ENCODE results near the gene CADPS2.
"Not testable (repeated sequence)": the region's sequence is repeated elsewhere in the genome, so short reads cannot be mapped to it uniquely, and the experiment has no call there.

Gene CADPS2

DNA sequence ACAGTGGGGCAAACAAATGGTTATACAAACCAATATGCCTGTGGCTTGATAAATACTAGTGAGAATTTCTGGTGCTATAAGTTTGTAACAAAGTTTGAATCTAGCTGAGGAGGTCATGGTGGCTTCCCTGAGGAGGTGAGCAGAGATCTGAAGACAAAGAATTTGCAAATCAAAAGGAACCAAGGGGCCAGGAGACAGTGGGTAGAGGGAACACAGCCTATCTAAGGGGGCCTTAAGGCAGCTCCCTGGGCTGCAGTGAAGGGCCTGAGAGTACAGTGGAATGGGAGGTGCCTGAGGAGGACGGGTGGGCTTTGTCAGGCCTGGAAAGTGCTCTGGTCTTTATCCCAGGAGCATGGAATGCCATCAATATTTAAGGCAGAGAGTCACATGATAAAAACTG, 209.1 kb downstream of the CADPS2 start:
- in situ Hi-C loops (cut with MboI; ENCODE audit: low sequenced_read_pairs) = no loop called here

DNA sequence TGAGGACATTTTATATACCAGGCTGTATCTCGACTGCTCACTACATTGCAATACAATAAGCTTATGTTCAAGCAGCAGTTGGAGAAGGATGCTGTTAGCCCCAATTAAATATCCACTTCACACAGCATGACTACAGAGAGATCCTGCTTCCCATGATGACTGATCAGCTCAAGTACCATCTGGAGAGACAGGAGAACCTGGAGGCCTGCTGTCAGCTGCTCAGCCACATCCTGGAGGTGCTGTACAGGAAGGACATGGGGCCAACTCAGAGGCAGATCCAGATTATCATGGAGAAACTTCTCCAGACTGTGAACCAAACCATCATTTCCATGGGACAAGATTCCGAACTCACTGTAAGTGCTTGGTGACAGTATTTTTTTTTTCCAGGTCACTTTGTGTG, 209.8 kb downstream of the CADPS2 start:
- in situ Hi-C loops (cut with MboI; ENCODE audit: low sequenced_read_pairs) = no loop called here

DNA sequence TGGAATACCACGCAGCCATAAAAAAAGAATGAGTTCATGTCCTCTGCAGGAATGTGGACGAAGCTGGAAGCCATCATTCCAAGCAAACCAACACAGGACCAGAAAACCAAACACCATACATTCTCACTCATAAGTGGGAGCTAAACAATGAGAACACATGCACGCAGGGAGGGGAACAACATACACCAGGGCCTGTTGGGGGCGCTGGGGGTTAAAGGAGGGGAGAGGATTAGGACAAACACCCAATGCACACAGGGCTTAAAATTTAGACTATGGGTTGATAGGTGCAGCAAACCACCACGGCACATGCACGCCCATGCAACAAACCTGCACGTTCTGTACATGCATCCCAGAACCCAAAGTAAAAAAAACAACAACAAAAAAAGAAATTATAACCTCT, 210.6 kb downstream of the CADPS2 start:
- in situ Hi-C loops (cut with MboI; ENCODE audit: low sequenced_read_pairs) = no loop called here

DNA sequence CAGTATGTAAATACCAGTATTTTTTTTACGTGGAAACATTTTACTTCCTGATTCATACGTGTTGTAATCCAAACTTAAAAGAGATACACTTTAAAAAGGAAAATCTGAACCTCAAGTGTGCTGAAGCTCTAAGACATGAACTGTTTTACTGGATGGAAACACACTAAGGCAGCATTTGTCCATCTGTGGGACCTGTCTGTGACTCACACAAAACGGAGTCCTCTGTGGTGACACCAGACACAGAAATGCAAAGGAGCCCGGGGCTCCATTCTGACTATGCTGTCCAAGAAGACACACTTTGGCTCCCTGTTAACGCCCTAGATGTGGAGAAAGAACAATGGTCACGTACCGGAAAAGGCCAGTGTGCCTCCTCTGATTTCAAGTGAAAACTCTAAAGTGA, 211.2 kb downstream of the CADPS2 start:
- in situ Hi-C loops (cut with MboI; ENCODE audit: low sequenced_read_pairs) = no loop called here

DNA sequence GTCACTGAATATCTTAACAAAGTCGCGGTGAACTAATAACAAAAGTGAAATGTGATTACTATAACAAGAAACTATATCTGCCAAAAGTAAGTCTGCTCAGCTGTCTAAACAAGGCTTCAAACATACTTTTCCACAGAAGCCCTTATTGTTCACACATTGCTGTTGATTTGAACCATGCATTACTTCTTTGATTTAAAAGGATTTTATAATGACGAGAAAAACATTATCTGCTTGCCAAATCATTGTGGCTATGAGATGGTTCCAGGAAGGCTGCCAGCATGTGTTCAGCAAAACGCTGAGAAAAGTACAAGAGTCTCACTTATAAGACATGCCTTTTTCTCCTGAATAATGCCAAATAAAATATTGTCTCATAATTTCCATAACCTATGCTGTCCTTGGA, 211.8 kb downstream of the CADPS2 start:
- in situ Hi-C loops (cut with MboI; ENCODE audit: low sequenced_read_pairs) = no loop called here

DNA sequence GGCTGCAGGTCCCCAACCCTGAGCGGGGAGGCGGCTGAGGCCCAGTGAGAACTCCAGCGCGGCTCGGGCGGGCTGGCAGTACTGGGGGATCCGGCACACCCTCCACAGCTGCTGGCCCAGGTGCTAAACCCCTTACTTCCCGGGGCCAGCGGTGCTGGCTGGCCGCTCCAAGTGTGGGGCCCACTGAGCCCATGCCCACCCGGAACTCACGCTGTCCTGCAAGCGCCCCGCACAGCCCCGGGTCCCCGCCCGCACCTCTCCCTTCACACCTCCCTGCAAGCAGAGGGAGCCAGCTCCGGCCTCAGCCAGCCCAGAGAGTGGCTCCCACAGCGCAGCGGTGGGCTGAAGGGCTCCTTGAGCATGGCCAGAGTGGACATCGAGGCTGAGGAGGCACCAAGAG, 212.3 kb downstream of the CADPS2 start:
- in situ Hi-C loops (cut with MboI; ENCODE audit: low sequenced_read_pairs) = no loop called here

DNA sequence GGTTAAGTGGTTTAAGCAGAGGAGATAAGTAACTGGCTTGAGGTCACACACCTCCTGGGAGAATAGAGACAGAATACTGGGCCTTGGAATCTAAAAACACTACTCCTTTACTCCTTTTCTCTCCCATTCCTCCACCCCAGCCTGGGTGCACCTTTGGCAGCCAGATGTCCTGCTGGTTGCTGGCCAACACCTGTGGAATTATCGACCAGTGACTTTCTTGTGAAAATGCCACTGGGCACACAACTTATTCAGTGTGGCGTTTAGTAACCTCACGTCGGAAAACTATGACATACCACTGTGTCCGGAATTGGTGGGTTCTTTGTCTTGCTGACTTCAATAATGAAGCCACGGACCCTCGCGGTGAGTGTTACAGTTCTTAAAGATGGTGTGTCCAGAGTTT, 213.7 kb downstream of the CADPS2 start:
- in situ Hi-C loops (cut with MboI; ENCODE audit: low sequenced_read_pairs) = no loop called here

DNA sequence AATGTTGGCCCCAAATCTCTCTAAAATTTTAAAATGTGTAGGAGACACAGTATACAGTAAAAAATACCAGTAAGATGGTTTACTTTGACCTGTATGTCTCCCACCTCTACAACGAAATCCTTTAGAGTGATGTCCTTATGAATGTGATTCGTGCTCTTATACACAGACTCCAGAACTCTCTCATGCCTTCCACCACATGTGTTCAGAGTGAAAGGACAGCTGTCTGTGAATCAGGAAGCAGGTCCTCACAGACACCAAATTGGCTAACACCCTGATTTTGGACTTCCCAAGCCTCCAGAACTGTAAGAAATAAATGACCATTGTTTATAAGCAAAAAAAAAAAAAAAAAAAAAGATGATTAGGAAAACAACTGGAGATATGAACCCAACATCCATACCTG, 222.5 kb downstream of the CADPS2 start:
- in situ Hi-C loops (cut with MboI; ENCODE audit: low sequenced_read_pairs) = no loop called here

DNA sequence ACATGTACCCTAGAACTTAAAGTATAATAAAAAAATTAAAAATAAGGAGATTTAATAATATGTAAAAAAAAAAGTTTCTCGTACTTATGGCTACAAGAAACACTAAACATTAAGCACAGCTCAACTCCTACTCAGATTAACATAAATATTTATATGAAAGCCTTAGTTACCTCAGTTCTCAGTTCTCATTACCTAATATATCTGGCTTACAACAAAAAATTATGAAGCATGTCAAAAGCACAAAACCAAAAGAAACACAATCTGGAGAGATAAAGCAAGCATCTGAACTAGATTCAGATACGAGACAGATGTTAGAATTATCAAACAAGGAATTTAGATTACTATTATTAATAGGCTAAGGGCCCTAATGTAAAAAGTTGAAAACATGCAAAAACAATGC, 227.4 kb downstream of the CADPS2 start:
- in situ Hi-C loops (cut with MboI; ENCODE audit: low sequenced_read_pairs) = no loop called here

DNA sequence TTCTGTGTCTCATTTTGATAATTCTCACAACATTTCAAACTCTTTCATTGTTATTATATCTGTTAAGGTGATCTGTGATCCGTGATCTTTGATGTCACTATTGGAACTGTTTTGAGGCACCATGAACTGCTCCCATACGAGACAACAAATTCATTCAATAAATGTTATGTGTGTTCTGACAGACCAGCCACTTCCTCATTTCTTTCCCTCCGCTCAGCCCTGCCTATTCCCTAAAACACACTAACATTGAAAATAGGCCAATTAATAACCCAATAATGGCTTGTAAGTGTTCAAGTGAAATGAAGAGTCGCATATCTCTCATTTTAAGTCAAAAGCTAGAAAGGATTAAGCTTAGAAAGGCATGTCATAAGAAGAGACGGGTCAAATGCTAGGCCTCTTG, 232.6 kb downstream of the CADPS2 start:
- in situ Hi-C loops (cut with MboI; ENCODE audit: low sequenced_read_pairs) = no loop called here

DNA sequence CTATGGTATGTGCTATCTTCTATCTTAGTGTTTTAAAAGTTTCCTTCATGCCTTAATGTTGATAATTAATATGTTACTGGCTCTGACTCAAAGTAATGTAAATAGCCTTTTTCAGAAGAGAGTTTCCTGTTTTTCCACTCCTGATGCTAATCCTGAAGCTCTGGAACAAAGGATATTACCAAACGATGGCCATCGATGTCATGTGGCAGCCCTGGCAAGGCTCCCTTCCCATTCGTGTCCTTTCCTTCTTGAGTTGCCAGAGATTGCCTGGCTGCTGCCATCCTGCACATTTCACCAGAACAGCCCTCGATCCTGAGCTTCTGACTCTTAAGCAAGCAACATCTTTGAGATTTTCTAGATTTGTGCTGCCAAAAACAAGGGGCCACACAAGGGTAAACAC, 233.4 kb downstream of the CADPS2 start:
- in situ Hi-C loops (cut with MboI; ENCODE audit: low sequenced_read_pairs) = no loop called here

DNA sequence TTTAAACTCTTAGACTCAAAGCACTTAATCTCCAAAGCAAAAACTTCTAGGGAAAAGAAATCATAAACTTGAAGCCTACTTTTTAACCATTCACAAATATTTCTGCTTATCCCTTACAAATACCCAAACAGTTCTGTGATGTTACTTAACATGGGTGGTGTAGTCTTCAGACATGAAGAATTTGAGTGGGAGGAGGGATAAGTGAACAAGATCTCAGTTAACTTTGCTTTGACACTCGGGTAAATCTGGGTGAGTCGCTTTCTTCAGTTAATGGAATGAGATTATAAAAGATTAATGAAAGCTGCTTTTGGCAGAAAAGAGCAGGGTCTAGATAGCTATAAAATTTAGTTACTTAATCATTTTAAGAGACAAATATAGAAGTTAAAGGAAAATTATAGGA, 234.8 kb downstream of the CADPS2 start:
- in situ Hi-C loops (cut with MboI; ENCODE audit: low sequenced_read_pairs) = no loop called here

DNA sequence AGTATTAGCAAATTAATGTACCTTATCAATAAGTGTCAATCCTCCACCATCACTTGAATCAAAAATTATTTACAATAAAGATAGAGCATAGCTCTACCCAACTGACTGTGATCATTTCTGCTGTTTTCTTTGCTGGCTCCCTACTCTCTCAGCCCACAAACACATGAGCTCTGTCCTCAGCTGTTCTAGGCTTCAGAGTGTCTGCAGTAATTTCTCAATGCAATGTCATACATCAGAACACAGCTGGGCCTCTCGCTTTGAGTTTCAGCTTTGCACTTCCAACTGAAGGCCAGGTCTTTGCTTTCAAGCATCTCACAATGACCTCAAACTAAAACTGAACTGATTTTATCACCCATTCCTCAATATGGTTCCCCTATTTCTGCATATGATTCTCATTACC, 243.0 kb downstream of the CADPS2 start:
- in situ Hi-C loops (cut with MboI; ENCODE audit: low sequenced_read_pairs) = no loop called here

DNA sequence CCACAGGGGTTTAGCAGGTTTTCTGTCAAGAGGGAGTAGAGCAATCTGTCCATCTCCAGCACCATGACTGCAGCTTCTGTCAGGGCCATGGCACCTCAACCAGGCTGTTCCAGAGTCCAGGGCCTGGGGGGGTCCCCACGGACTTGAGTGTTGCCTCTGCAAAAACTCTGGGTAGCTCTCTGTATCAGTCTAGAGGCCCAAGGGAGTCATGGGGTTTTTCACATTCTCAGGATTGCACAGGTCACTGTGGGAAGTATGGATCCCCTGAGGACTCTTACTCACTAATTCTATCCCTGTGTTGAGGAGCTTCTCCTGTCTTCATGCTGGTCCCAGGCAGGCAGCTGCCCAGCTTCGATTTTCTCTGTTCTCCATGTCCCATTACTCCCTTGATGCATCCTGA, 247.8 kb downstream of the CADPS2 start:
- in situ Hi-C loops (cut with MboI; ENCODE audit: low sequenced_read_pairs) = no loop called here

DNA sequence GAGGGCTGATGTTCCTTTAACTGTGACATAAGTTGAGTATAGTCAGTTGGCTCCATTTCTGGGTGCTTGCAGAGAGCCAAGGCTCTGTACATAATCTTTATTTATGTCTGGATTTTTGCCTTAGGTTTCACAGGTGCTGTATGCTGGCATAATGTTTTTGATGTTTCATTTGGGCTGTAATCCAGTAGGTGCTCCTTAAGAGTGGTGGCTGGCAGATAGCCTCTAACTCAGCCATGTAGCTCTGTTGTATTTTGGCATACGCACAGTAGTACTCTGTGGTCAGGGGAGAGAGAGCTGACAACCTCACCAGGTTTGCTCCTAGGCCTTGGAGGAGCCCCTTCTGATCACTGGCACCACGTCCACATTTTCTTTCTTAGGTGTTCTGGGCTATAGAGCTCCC, 248.5 kb downstream of the CADPS2 start:
- in situ Hi-C loops (cut with MboI; ENCODE audit: low sequenced_read_pairs) = no loop called here

DNA sequence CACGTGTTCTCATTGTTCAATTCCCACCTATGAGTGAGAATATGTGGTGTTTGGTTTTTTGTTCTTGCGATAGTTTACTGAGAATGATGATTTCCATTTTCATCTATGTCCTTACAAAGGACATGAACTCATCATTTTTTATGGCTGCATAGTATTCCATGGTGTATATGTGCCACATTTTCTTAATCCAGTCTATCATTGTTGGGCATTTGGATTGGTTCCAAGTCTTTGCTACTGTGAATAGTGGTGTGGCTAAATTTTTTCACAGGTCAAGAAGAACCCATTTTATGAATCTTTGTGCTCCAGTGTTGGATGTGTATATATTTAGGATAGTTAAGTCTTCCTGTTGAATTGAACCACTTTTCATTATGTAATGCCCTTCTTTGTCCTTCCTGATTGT, 250.8 kb downstream of the CADPS2 start:
- in situ Hi-C loops (cut with MboI; ENCODE audit: low sequenced_read_pairs) = not testable (repeated sequence)

DNA sequence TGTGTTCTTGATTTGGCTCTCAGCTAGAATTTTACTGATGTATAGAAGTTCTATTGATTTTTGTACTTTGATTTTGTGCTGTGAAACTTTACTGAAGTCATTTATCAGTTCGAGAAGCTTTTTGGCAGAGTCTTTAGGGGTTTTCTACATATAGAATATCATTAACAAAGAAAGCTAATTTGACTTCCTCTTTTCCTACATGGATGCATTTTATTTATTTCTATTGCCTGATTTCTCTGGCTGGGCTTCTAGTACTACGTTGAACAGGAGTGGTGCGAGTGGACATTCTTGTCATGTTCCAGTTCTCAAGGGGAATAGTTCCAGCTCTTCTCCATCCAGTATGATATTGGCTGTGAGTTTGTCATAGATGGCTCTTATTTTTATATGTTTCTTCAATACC, 252.8 kb downstream of the CADPS2 start:
- in situ Hi-C loops (cut with MboI; ENCODE audit: low sequenced_read_pairs) = no loop called here

DNA sequence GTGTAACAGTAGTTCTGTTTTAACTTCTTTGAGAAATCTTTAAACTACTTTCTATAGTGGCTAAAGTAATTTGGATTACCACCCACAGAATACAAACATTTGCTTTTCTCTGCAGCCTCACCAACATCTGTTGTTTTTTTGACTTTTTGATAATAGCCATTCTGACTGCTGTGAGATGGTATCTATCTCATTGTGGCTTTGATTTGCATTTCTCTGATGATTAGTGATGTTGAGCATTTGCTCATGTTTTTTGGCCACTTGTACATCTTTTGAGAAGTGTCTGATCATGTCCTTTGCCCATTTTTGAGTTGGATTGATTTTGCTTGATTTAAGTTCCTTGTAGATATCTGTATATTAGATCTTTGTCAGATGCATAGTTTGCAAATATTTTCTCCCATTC, 254.0 kb downstream of the CADPS2 start:
- in situ Hi-C loops (cut with MboI; ENCODE audit: low sequenced_read_pairs) = no loop called here

DNA sequence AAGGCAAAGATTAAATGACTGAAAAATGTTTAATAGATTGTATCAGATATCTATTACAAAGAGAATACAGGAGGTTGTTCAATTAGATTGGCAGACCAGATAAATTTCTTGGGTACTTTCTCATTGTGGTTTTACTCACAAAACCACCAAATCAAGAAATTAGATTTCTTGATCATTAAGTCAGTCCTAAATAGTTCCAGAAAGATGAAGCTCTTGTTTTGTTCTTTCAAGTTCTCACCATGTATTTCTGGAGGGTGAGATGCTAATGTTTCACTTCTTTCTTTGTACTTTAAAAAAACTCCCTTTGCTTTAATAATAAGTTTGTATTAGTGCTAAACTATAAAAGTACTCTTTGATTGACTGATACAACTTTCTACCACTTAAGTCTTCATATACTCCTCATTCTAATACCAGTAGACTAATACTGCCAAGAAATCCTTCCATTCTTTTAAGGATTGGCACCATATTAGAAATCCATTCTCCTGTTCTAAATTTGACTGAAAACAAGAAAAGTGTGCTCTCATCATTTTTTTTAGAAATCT, 256.8 kb downstream of the CADPS2 start:
- in situ Hi-C loops (cut with MboI; ENCODE audit: low sequenced_read_pairs) = no loop called here

DNA sequence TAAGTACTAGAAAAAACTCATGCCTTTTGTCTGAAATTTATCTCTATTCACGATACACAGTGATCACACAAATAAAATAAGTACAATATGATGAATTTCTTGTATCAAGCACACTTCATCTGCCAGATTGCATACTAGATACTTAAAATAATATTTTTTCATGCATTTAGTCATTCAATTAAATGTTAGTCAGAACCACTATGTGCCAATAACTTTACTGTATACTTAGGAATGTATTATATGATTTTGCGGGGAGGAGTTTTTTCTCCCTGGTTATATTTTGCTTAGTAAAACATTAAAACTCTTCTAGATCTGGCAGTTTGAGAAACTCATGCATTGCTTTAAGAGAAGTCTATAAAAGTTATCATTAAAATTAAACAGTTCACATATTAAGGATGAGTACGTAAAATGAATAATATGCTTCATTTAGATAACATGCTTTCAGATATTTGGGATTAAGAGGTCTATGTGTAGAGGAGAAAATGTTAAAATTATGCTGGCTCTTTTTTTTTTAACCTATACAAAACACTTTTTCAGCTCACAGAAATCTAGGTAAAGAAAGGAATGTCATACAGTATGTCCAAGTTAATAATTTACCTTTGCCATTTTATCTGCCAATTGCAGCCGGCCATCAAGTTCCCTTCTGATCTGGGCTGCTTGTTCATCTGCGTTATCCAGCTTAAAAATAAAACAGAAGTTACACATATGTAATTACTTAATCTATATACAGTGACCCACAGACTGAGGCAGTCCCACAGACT, 257.4 kb downstream of the CADPS2 start:
- in situ Hi-C loops (cut with MboI; ENCODE audit: low sequenced_read_pairs) = no loop called here

DNA sequence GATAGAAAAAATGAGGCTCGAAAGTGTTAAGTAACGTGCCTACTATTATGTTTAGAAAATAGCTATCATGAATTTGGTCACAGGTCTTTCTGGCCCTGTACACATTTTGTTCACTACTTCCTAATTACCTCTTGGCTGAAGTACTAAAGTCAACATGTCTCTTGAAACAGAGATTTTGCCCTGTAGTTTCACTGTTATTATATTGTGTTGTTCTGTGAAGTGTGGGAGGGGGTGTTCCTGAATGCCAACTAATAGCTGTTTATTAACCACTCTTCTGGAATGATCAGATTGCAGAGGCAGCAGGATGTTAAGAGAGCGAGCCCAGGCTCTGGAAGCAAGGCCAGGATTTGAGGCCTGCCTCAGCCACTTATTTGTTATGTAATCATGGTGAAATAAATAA, 259.5 kb downstream of the CADPS2 start:
- in situ Hi-C loops (cut with MboI; ENCODE audit: low sequenced_read_pairs) = no loop called here

DNA sequence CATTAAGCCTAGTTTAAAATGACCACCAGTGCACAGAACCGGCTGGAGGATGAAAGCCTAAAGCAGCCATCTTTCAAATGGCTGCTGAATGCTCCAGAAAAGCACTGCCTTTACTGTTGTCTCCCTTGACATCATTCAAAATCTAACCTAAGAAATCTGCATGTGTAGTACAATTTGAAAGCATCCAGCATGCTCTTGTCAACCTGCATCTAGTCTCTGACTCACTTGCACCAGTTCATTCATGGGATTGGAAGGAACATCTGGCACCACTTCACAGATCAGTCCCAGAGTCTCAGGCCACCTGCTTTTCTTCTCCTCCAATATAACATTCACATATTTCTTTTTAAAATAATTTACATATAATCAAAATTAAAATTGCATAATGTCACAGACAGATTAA, 263.6 kb downstream of the CADPS2 start:
- in situ Hi-C loops (cut with MboI; ENCODE audit: low sequenced_read_pairs) = no loop called here

DNA sequence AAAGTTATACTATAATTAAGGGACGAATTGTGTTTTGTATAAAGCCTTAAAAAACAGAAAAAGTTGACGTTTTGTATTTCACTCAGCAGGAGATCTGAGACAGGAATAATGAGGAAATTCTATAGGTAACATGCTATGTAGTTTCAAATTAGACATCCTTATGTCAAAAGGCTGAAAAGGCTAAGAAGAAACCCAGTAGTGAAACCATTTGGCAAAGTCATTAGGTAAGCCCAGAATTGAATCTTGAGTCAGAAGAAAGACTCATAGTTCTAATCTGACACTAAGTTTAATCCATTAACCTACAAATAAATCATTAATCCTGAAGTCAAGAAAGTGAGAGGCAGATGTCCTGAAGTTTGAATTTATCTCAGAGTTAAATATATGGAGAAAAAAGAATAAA, 266.6 kb downstream of the CADPS2 start:
- in situ Hi-C loops (cut with MboI; ENCODE audit: low sequenced_read_pairs) = no loop called here

Data from HL-60/S4 (cell line).